ENCODE results near the gene CD81.

The CD81 gene

DNA sequence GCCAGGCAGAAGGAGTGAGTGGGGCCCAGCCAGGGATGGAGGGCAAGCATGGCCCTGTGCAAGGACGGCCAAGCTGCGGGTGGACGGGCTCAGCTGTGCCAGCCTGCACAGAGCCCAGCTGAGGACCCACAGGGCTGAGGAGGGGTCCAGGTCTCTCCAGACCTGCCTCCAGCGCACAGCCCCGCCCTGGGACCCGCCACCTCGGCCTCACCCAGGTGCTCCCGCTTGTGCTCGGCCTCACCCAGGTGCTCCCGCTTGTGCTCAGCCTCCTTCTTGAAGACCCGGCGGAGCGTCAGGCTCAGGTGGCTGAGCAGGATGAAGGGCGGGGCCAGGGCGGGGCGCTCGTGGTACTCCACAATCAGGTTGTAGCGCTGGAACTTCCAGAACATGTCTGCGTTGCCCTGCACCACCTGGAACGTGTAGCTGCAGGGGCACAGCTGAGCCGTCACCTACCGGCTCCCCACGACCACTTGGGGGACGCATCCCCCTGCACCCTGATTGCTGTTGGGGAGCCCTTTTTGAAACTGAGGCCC, 29.8 kb downstream of the CD81 start:
- no peak for TF ChIP-seq CTCF (conservative IDR thresholded peaks at IDR 0.05; ENCODE audit: control insufficient read depth, insufficient read depth, low read depth, low read length)
- no peak overlapping the region for H3K4me3 ChIP-seq (ENCODE audit: control insufficient read depth, low read depth, low read length)
- no peak for DNase-seq (ENCODE audit: low read depth)

- H3K4me3 ChIP-seq (ENCODE audit: control insufficient read depth, low read depth, low read length) = no peak overlapping the region
- no peak for DNase-seq (ENCODE audit: low read depth)
- no peak for TF ChIP-seq CTCF (conservative IDR thresholded peaks at IDR 0.05; ENCODE audit: control insufficient read depth, insufficient read depth, low read depth, low read length)
Measured at GRCh38 chr11:2408671-2409070, 31.6 kb downstream of the CD81 start.

DNA sequence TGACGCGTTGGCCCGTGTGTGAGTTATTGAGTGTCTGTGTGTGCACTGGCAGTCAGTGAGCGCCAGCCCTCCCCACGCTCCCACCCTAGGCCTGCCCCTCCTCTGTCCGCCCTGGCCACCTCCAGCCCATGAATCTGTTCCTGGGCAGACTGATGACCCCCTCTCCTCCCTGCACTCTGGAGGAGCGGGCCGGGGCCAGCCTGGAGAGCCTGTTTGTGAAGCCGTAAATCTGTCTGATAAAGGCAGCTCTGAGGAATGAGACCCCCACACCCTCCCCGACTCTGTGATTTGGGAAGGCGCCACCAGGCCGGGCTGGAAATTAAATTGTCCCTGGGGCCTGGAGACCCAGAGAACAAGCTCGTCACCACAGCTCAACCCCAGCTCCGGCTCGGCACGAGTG, 32.0 kb downstream of the CD81 start:
- no peak for DNase-seq (ENCODE audit: low read depth)
- no peak for TF ChIP-seq CTCF (conservative IDR thresholded peaks at IDR 0.05; ENCODE audit: control insufficient read depth, insufficient read depth, low read depth, low read length)
- H3K4me3 ChIP-seq (ENCODE audit: control insufficient read depth, low read depth, low read length) = no peak overlapping the region

GRCh38 chr11:2409611-2410468, 32.7 kb downstream of the CD81 start:
- DNase-seq (ENCODE audit: low read depth) = no peak
- TF ChIP-seq CTCF (conservative IDR thresholded peaks at IDR 0.05; ENCODE audit: control insufficient read depth, insufficient read depth, low read depth, low read length) = no peak
- no peak overlapping the region for H3K4me3 ChIP-seq (ENCODE audit: control insufficient read depth, low read depth, low read length)

GRCh38 chr11:2410616-2411015, 33.5 kb downstream of the CD81 start:
- no peak for TF ChIP-seq CTCF (conservative IDR thresholded peaks at IDR 0.05; ENCODE audit: control insufficient read depth, insufficient read depth, low read depth, low read length)
- H3K4me3 ChIP-seq (ENCODE audit: control insufficient read depth, low read depth, low read length) = no peak overlapping the region
- no peak for DNase-seq (ENCODE audit: low read depth)

DNA sequence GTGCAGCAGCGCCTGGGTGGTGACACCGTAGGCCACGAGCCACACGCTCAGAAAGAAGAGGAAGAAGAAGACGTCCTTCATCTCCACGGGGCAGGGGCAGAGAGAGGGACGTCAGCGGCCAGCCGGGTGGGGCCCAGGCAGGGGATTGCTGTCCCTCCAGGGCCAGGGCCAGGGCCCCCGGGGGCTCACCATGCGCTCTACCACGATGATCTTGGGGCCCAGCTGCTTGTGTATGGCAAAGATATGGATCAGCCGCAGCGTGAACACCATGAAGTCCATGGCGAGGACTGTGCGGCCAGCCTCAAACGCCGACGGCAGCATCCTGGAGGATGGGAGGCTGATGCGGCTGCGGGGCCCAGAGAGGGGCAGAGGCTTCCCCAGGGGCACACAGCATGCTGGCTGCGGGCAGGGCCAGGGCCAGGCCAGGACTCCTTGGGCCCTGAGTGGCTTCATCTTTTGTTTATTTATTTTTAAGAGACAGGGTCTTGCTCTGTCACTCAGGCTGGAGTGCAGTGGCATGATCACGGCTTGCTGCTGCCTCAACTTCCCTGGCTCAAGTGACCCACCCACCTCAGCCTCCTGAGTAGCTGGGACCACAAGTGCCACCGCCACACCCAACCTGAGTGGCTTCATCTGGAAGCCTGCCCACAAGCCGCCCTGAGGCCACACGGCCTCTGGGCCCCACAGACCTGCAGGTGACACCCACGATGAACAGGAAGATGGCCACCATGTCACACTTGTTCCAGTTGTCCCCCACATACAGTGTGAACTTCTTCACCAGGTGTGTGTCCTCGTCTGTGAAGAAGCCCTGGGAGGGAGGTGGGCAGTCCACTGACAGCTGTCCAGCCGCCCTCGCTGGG, 34.6 kb downstream of the CD81 start:
- no peak for DNase-seq (ENCODE audit: low read depth)
- no peak overlapping the region for H3K4me3 ChIP-seq (ENCODE audit: control insufficient read depth, low read depth, low read length)

More for the DNA sequence above, 34.6 kb downstream of the CD81 start:
- no peak for TF ChIP-seq CTCF (conservative IDR thresholded peaks at IDR 0.05; ENCODE audit: control insufficient read depth, insufficient read depth, low read depth, low read length)
